ENCODE measurements around the gene DESI1. TPM values are rescaled to one million over a fixed set of nuclear protein-coding genes. Genes with fewer than 3 reads are reported as not detected.

DESI1 gene
- total and polyA plus RNA-seq, 7 experiments from 2014 or later, result 10.9 to 45.7 (median 23.7) TPM

Other genes starting within 250 kb of the DESI1 start
- gene TEF, start 239.1 kb downstream of the DESI1 start, total RNA-seq, result 1 to 10 TPM; 3.8 to 8.4 (median 6.2) TPM
- 1 to 10 TPM; 3.5 to 6.4 TPM for gene TEF, start 239.1 kb downstream of the DESI1 start, polyA plus RNA-seq
- 10 to 100 TPM; 19.3 to 37.8 (median 29.8) TPM for gene TOB2, start 174.2 kb downstream of the DESI1 start, total RNA-seq
- gene TOB2, start 174.2 kb downstream of the DESI1 start, polyA plus RNA-seq, result 1 to 10 TPM; 8.2 to 9.7 TPM
- gene PHF5A, start 152.4 kb downstream of the DESI1 start, total RNA-seq, result 10 to 100 TPM; 27.8 to 63.9 (median 36.0) TPM
- 10 to 100 TPM; 22.4 to 25.8 TPM for gene PHF5A, start 152.4 kb downstream of the DESI1 start, polyA plus RNA-seq
- gene ACO2, start 151.9 kb downstream of the DESI1 start, total RNA-seq, result 10 to 100 TPM; 64.5 to 84.8 (median 70.3) TPM
- gene ACO2, start 151.9 kb downstream of the DESI1 start, polyA plus RNA-seq, result 100 to 1,000 TPM in 1 of 2 donors, 10 to 100 TPM in 1; 60.5 to 101 TPM
- gene POLR3H, start 76.6 kb downstream of the DESI1 start, total RNA-seq, result 10 to 100 TPM; 21.7 to 59.6 (median 28.5) TPM
- 10 to 100 TPM; 24.2 to 32.2 TPM for gene POLR3H, start 76.6 kb downstream of the DESI1 start, polyA plus RNA-seq
- gene CSDC2, start 60.0 kb downstream of the DESI1 start, total RNA-seq, result not detected
- gene CSDC2, start 60.0 kb downstream of the DESI1 start, polyA plus RNA-seq, result not detected
- gene PMM1, start 31.2 kb downstream of the DESI1 start, total RNA-seq, result 10 to 100 TPM; 22.5 to 34.3 (median 26.9) TPM
- gene PMM1, start 31.2 kb downstream of the DESI1 start, polyA plus RNA-seq, result 10 to 100 TPM; 40.7 to 42.8 TPM
- gene XRCC6, start 252 bp upstream of the DESI1 start, total RNA-seq, result 100 to 1,000 TPM; 139 to 270 (median 160) TPM
- 100 to 1,000 TPM; 458 to 542 TPM for gene XRCC6, start 252 bp upstream of the DESI1 start, polyA plus RNA-seq
- gene SNU13, start 67.8 kb upstream of the DESI1 start, total RNA-seq, result 100 to 1,000 TPM; 117 to 180 (median 122) TPM
- 100 to 1,000 TPM; 283 to 295 TPM for gene SNU13, start 67.8 kb upstream of the DESI1 start, polyA plus RNA-seq
- gene MEI1, start 78.5 kb upstream of the DESI1 start, total RNA-seq, result 10 to 100 TPM; 40.4 to 69.0 (median 61.4) TPM
- 100 to 1,000 TPM; 105 to 112 TPM for gene MEI1, start 78.5 kb upstream of the DESI1 start, polyA plus RNA-seq
- gene CCDC134, start 179.6 kb upstream of the DESI1 start, total RNA-seq, result 10 to 100 TPM; 13.7 to 22.8 (median 18.2) TPM
- 1 to 10 TPM; 4.5 to 9.1 TPM for gene CCDC134, start 179.6 kb upstream of the DESI1 start, polyA plus RNA-seq
- 100 to 1,000 TPM in 3 of 5 experiments, 10 to 100 TPM in 2; 71.5 to 117 (median 101) TPM for gene SREBF2, start 212.1 kb upstream of the DESI1 start, total RNA-seq
- gene SREBF2, start 212.1 kb upstream of the DESI1 start, polyA plus RNA-seq, result 10 to 100 TPM; 17.4 to 21.0 TPM